A673 (cell line): ENCODE data around the gene LRRC17.

Experiments
- CTCF ChIP-seq: fragments of 300-800, 200-600 bp; sonication (generic); conservative IDR thresholded peaks from 2 replicates; pipeline ENCODE4 v1.5.1; 2017; ENCODE audit warnings: low read depth, mild to moderate bottlenecking, antibody characterized with exemption, low read length, moderate library complexity, mixed read lengths
- EZH2 ChIP-seq: fragments of 200-600 bp; sonication (generic); IDR thresholded peaks from 2 replicates; pipeline ENCODE4 v1.6.1; 2017; ENCODE audit warnings: borderline replicate concordance, low read depth, mild to moderate bottlenecking, mixed read lengths, antibody characterized with exemption, low read length; ENCODE audit not compliant: poor library complexity, severe bottlenecking

GRCh38 chr7:102938679-102939078 lies 25.9 kb downstream of the LRRC17 start:
- TF ChIP-seq CTCF (no peak), EZH2 (no peak)
